Measurements from ENCODE around the gene KRTCAP3. TPM values are rescaled to one million over a fixed set of nuclear protein-coding genes. Genes with fewer than 3 reads are reported as not detected.
A peak's percentile ranks its signal among the peaks of the same experiment; 100 is the strongest.

The KRTCAP3 gene
- total RNA-seq, 2 donors from 2014 or later, result 27.0 to 29.7 TPM

DNA sequence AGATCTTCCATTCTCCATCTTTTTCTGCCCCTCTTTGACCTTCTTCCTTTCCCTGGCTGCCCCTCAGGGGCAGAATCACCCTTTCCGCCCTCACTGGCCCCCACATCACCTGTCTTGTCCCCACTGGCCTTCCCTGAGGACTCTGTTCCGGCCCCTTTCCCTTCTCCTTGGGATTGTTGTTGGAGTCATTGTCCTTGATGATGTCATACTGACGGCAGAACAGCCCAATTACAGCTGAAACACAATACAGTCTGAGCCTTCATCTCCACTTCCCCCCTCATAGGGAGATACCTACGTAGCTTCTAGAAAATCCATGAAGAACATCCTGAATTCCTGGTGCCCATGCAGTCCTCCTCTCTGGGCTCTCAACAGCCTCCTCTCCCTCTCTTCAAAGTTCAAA is 50.4 kb downstream of the KRTCAP3 start:
- H3K4me3 Mint-ChIP-seq, result no peak overlapping the region
- peaks cover 37% of the 10 kb centered on the region for H3K27me3 Mint-ChIP-seq (ENCODE audit: insufficient read depth)
- no peak for DNase-seq
- H3K27ac Mint-ChIP-seq, result no peak overlapping the region
- H3K27me3 ChIP-seq (ENCODE audit: control insufficient read depth, insufficient read depth, low read length, poor library complexity, severe bottlenecking), result peaks cover 40% of the 10 kb centered on the region
- H3K36me3 ChIP-seq (ENCODE audit: control insufficient read depth, insufficient read depth, low read length), result no peaks in the 10 kb centered on the region
- TF ChIP-seq, protein P1, sequence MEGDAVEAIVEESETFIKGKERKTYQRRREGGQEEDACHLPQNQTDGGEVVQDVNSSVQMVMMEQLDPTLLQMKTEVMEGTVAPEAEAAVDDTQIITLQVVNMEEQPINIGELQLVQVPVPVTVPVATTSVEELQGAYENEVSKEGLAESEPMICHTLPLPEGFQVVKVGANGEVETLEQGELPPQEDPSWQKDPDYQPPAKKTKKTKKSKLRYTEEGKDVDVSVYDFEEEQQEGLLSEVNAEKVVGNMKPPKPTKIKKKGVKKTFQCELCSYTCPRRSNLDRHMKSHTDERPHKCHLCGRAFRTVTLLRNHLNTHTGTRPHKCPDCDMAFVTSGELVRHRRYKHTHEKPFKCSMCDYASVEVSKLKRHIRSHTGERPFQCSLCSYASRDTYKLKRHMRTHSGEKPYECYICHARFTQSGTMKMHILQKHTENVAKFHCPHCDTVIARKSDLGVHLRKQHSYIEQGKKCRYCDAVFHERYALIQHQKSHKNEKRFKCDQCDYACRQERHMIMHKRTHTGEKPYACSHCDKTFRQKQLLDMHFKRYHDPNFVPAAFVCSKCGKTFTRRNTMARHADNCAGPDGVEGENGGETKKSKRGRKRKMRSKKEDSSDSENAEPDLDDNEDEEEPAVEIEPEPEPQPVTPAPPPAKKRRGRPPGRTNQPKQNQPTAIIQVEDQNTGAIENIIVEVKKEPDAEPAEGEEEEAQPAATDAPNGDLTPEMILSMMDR (conservative IDR thresholded peaks at IDR 0.05), result no peak
- 89 to 91% methylated on average over 3 to 4 of the region's 4 CpGs for WGBS, 2 experiments (ENCODE audit: insufficient coverage in 1 of 2, insufficient read length in 1 of 2)
- H3K4me1 Mint-ChIP-seq, result peaks cover 26% of the 10 kb centered on the region
- H3K36me3 Mint-ChIP-seq (ENCODE audit: low read depth), result peaks cover 6% of the 10 kb centered on the region
- H3K9me3 Mint-ChIP-seq, result no peaks in the 10 kb centered on the region
- no peak overlapping the region for H3K27ac ChIP-seq (ENCODE audit: low read depth, low read length)
- no peaks in the 10 kb centered on the region for H3K9me3 ChIP-seq (ENCODE audit: control insufficient read depth, low read length)
- H3K4me1 ChIP-seq (ENCODE audit: control insufficient read depth, insufficient read depth, low read length), result peaks cover 9% of the 10 kb centered on the region
- H3K4me3 ChIP-seq (ENCODE audit: low read length), result no peak overlapping the region
- no peak overlapping the region for H3K9ac ChIP-seq (ENCODE audit: extremely low read depth, low read length, poor library complexity, severe bottlenecking)

DNA sequence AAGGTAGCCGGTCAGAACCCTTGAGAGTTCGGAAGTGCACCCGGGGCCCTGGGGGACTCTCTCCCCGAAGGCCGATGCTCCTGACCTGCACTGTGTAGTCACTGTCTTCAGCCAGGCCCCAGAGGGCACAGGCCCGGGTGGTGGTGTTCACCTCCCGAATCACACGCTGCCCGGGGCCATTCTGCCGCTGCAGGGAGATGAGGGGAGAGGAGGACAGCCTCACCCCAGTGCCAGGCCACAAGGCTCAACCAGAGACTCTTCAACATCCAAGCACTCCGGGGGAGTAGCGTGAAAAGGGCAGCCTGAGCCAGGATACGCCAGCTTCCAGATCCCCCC is 51.7 kb downstream of the KRTCAP3 start:
- Histone ChIP-seq H3K4me1 (ENCODE audit: control insufficient read depth, insufficient read depth, low read length) (peaks cover 9% of the 10 kb centered on the region), H3K4me3 (ENCODE audit: low read length) (peak overlapping the region; percentile 83), H3K9ac (ENCODE audit: extremely low read depth, low read length, poor library complexity, severe bottlenecking) (no peak overlapping the region), H3K36me3 (ENCODE audit: control insufficient read depth, insufficient read depth, low read length) (no peaks in the 10 kb centered on the region), H3K27ac (ENCODE audit: low read depth, low read length) (no peak overlapping the region), H3K9me3 (ENCODE audit: control insufficient read depth, low read length) (no peaks in the 10 kb centered on the region), H3K27me3 (ENCODE audit: control insufficient read depth, insufficient read depth, low read length, poor library complexity, severe bottlenecking) (peaks cover 54% of the 10 kb centered on the region)
- peak overlapping the region; percentile 72 for H3K4me3 Mint-ChIP-seq
- TF ChIP-seq, protein P1 (conservative IDR thresholded peaks at IDR 0.05), result no peak
- WGBS, 2 experiments (ENCODE audit: insufficient coverage in 1 of 2, insufficient read length in 1 of 2), result 91 to 100% methylated on average over 4 to 13 of the region's 13 CpGs
- peaks cover 34% of the 10 kb centered on the region for H3K4me1 Mint-ChIP-seq
- peaks cover 6% of the 10 kb centered on the region for H3K36me3 Mint-ChIP-seq (ENCODE audit: low read depth)
- H3K9me3 Mint-ChIP-seq, result no peaks in the 10 kb centered on the region
- no peak overlapping the region for H3K27ac Mint-ChIP-seq
- no peak for DNase-seq
- H3K27me3 Mint-ChIP-seq (ENCODE audit: insufficient read depth), result peaks cover 47% of the 10 kb centered on the region

Other genes with a start within 250 kb of the KRTCAP3 start
- gene ATRAID, start 230.3 kb upstream of the KRTCAP3 start, total RNA-seq, result 100 to 1,000 TPM; 101 to 140 TPM
- gene SLC5A6, start 230.1 kb upstream of the KRTCAP3 start, total RNA-seq, result 100 to 1,000 TPM; 115 to 125 TPM
- gene CAD, start 225.0 kb upstream of the KRTCAP3 start, total RNA-seq, result 100 to 1,000 TPM; 120 to 127 TPM
- 1 to 10 TPM; 1.5 to 2.8 TPM for gene SLC30A3, start 179.3 kb upstream of the KRTCAP3 start, total RNA-seq
- gene DNAJC5G, start 166.9 kb upstream of the KRTCAP3 start, total RNA-seq, result under 1 TPM in 1 of 2 donors, not detected in 1; 0.49 TPM
- gene TRIM54, start 160.0 kb upstream of the KRTCAP3 start, total RNA-seq, result 1 to 10 TPM in 1 of 2 donors, under 1 TPM in 1; 0.86 to 2.2 TPM
- under 1 TPM; 0.59 to 0.75 TPM for gene UCN, start 133.9 kb upstream of the KRTCAP3 start, total RNA-seq
- 10 to 100 TPM; 46.6 to 59.6 TPM for gene MPV17, start 119.3 kb upstream of the KRTCAP3 start, total RNA-seq
- 100 to 1,000 TPM; 105 to 120 TPM for gene GTF3C2, start 85.6 kb upstream of the KRTCAP3 start, total RNA-seq
- 10 to 100 TPM; 56.7 to 58.6 TPM for gene EIF2B4, start 72.0 kb upstream of the KRTCAP3 start, total RNA-seq
- gene SNX17, start 71.8 kb upstream of the KRTCAP3 start, total RNA-seq, result 10 to 100 TPM; 81.2 to 92.6 TPM
- 10 to 100 TPM; 30.7 to 32.5 TPM for gene ZNF513, start 61.6 kb upstream of the KRTCAP3 start, total RNA-seq
- 100 to 1,000 TPM; 124 to 125 TPM for gene PPM1G, start 32.8 kb upstream of the KRTCAP3 start, total RNA-seq
- 100 to 1,000 TPM; 141 to 153 TPM for gene NRBP1, start 13.8 kb upstream of the KRTCAP3 start, total RNA-seq
- 10 to 100 TPM; 30.1 to 31.3 TPM for gene IFT172, start 47.4 kb downstream of the KRTCAP3 start, total RNA-seq
- gene FNDC4, start 52.8 kb downstream of the KRTCAP3 start, total RNA-seq, result 10 to 100 TPM; 11.6 to 14.6 TPM
- 1 to 10 TPM; 1.6 to 1.8 TPM for gene GCKR, start 54.5 kb downstream of the KRTCAP3 start, total RNA-seq
- 10 to 100 TPM; 29.3 to 36.7 TPM for gene ZNF512, start 140.7 kb downstream of the KRTCAP3 start, total RNA-seq
- 1 to 10 TPM; 4.6 to 5.3 TPM for gene CCDC121, start 186.6 kb downstream of the KRTCAP3 start, total RNA-seq
- gene GPN1, start 186.7 kb downstream of the KRTCAP3 start, total RNA-seq, result 10 to 100 TPM; 49.6 to 51.5 TPM
- 10 to 100 TPM; 43.3 to 43.9 TPM for gene SUPT7L, start 221.2 kb downstream of the KRTCAP3 start, total RNA-seq
- 10 to 100 TPM; 24.7 to 24.9 TPM for gene SLC4A1AP, start 221.5 kb downstream of the KRTCAP3 start, total RNA-seq